Right cardiac atrium (tissue), 5 donors: ENCODE data around the gene HEXIM1. TPM values are rescaled to one million over a fixed set of nuclear protein-coding genes. Genes with fewer than 3 reads are reported as not detected.

Experiments
- ATAC-seq, 2 donors: fragments of 200-7000 bp; cut with Tn5 transposase; one replicate each; pipeline versions ENCODE4 v1.8.0 to v1.9.1; 2020; ENCODE audit warnings: moderate library complexity in 2 of 2, mild to moderate bottlenecking in 1 of 2
- DNase-seq, 3 donors: peaks; one replicate each; pipeline ENCODE4 v3.0.0-alpha.2; 2020
- H3K27ac ChIP-seq: one replicate; pipeline ENCODE4 v1.5.1; 2013; ENCODE audit warnings: mild to moderate bottlenecking, low read length, control low read depth, moderate library complexity
- H3K27me3 ChIP-seq: one replicate; pipeline ENCODE4 v1.6.1; 2013; ENCODE audit not compliant: control insufficient read depth, insufficient read depth
- H3K4me1 ChIP-seq: one replicate; pipeline ENCODE4 v1.6.1; 2013; ENCODE audit warnings: low read length; ENCODE audit not compliant: control insufficient read depth, insufficient read depth
- H3K4me3 ChIP-seq: one replicate; pipeline ENCODE4 v1.5.1; 2013; ENCODE audit warnings: low read length, control low read depth
- H3K9me3 ChIP-seq: one replicate; pipeline ENCODE4 v1.6.1; 2013; ENCODE audit warnings: low read length; ENCODE audit not compliant: control insufficient read depth
- WGBS: extraction: QIAGEN DNeasy Blood & Tissue Kit; methylation state at CpG from one replicate; pipeline ENCODE4 v1.1.7; 2013; 5-methylcytosine and 5-hydroxymethylcytosine counted together
- intact Hi-C, 4 donors: fragments of 100-400 bp; cut with DNase I; formaldehyde crosslinking; loops; one replicate each; pipeline versions ENCODE4 v1.11.0 to v1.14.0; 2022 to 2023
- polyA plus RNA-seq: library from polyadenylated mRNA; stranded (reverse); fragments of 200-250 nt; gene quantifications from one replicate; pipeline ENCODE4 v1.2.3, GENCODE V29; 2013
- total RNA-seq, 4 donors: library from RNA; stranded (reverse); fragmentation: NEBNext Ultra II Directional; extraction: Animal tissue kit (Norgen Biotek cat#: 25700); gene quantifications; one replicate each; pipeline ENCODE4 v1.2.1, GENCODE V29; 2021
- donor health status: healthy with polysubstance abuse.
- donor health status: DM: no; HTN: yes; CAD: no.
- donor health status: DM: no; HTN: no; CAD: no.
- donor health status: DM: no; HTN: yes; CAD: no; lungs with severe emphysema.
- donor health status: DM: yes; HTN: yes; CAD: no.

HEXIM1 gene
- total and polyA plus RNA-seq, 5 donors = 21.2 to 42.6 (median 40.6) TPM

DNA sequence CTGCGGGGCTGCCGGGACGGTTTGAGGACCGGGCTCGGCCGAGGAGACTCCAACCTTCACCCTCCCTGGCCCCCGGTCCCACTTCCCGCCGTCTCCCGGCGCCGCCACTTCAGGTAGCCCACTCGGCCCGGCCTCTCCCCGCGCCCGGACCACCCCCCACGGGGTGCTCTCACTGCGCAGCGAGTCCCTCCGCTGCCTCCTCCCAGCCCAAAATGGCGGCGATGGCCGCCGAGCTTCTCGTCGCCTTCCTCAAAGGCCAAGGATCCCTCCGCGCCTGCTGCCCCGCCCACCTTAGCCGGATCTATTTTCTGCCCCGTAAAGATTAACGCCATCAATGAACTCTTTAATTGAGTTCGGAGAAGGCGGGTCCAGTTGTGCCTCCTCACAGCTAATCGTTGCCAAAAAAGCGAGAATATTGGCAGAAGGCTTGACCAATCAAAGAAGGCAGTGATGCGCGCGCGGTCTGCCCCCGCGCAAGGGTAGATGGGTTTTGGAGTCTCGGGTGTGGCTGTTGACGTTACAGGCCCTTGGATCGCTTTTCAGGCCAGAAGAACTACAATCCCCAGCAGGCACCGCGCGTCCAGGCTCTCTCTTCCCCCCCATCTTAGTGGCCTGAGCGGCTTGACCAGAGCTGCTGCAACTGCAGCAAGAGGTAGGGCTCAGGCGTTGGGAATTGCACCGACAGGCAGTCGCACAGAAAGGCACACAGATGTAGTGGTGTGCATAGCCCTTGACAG lies 13.2 kb downstream of the HEXIM1 start, which contains the start of gene HEXIM2:
Gene HEXIM2 (plus strand): TSS at position 588 of the 737 bp plus-strand sequence. CDS start 919 bp downstream, outside the sequence.
- under 1% methylated on average over 53 of the region's 53 CpGs for WGBS
- intact Hi-C loops = loop anchor here in 1 of 4 donors (2.0 kb wide), 1 partner anchor 15 kb away; no protein-coding TSS in a partner anchor
- Histone ChIP-seq H3K27ac (peak within 1 kb of the TSS; percentile 100), H3K9me3 (no peaks in the 10 kb centered on the region), H3K27me3 (no peaks in the 10 kb centered on the region), H3K4me1 (peaks cover 6% of the 10 kb centered on the region), H3K4me3 (peak within 1 kb of the TSS; percentile 93)
- DNase-seq = peak; percentile 97 to 99 (median 99)
- peak; percentile 97 for ATAC-seq

GRCh38 chr17:45162025-45162687 lies 13.9 kb downstream of the HEXIM1 start:
- Histone ChIP-seq H3K4me1 (peaks cover 6% of the 10 kb centered on the region), H3K4me3 (peak overlapping the region; percentile 22), H3K27ac (peak overlapping the region; percentile 44), H3K27me3 (no peaks in the 10 kb centered on the region), H3K9me3 (no peaks in the 10 kb centered on the region)
- intact Hi-C loops = no loop called here
- DNase-seq (peak in 1 of 3 donors; percentile 77), ATAC-seq (peak; percentile 0 to 3)
- WGBS = 54% methylated on average over 9 of the region's 9 CpGs

- Histone ChIP-seq H3K27ac (no peak overlapping the region), H3K4me3 (no peak overlapping the region), H3K27me3 (no peaks in the 10 kb centered on the region), H3K9me3 (no peaks in the 10 kb centered on the region), H3K4me1 (peaks cover 6% of the 10 kb centered on the region)
- ATAC-seq (no peak), DNase-seq (no peak)
- intact Hi-C loops = no loop called here
- 93% methylated on average over 7 of the region's 7 CpGs for WGBS
These were observed 16.5 kb downstream of the HEXIM1 start for GRCh38 chr17:45164734-45165269.

DNA sequence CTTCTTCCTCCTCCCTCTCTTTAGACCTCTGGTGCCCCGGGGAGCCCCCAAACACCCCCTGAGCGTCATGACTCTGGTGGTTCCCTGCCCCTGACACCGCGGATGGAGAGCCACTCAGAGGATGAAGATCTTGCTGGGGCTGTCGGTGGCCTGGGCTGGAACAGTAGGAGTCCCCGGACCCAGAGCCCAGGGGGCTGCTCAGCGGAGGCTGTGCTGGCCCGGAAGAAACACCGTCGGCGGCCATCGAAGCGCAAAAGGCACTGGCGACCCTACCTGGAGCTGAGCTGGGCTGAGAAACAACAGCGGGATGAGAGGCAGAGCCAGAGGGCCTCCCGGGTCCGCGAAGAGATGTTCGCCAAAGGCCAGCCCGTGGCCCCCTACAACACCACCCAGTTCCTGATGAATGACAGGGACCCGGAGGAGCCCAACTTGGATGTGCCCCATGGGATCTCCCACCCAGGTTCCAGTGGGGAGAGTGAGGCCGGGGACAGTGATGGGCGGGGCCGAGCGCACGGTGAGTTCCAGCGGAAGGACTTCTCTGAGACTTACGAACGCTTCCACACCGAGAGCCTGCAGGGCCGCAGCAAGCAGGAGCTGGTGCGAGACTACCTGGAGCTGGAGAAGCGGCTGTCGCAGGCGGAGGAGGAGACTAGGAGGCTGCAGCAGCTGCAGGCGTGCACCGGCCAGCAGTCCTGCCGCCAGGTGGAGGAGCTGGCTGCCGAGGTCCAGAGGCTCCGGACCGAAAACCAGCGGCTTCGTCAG lies 20.9 kb downstream of the HEXIM1 start:
- no peak overlapping the region for H3K27ac ChIP-seq
- no peaks in the 10 kb centered on the region for H3K9me3 ChIP-seq
- peaks cover 14% of the 10 kb centered on the region for H3K4me1 ChIP-seq
- intact Hi-C loops = no loop called here
- ATAC-seq (no peak), DNase-seq (no peak)
- H3K27me3 ChIP-seq = no peaks in the 10 kb centered on the region
- no peak overlapping the region for H3K4me3 ChIP-seq
- WGBS = 95% methylated on average over 43 of the region's 43 CpGs

GRCh38 chr17:45170280-45170930 lies 22.1 kb downstream of the HEXIM1 start:
- DNase-seq = no peak
- no peak overlapping the region for H3K4me3 ChIP-seq
- intact Hi-C loops = no loop called here
- no peaks in the 10 kb centered on the region for H3K27me3 ChIP-seq
- H3K9me3 ChIP-seq = no peaks in the 10 kb centered on the region
- ATAC-seq = peak in 1 of 2 donors; percentile 34
- peak overlapping the region; percentile 92 for H3K27ac ChIP-seq
- WGBS = 69% methylated on average over 12 of the region's 12 CpGs
- H3K4me1 ChIP-seq = peaks cover 14% of the 10 kb centered on the region

DNA sequence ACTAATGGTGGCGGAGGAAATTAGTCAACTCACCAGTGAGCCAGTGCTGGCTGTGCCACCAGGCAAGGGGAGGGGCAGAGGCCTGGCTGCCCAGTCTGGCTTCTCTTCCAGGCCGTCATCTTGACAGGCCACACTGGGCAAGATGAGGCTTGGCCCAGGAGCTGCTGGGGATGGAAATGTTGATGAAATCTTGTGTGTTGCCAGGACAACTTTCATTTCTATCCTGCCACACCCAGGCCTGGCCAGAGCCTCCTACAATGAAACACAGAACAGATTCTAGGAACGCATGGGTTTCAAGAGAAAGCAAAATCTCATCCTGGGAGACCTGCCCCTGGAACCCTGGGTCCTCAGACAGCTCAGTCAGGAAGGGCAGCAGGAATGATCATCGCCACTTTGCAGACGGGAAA lies 22.7 kb downstream of the HEXIM1 start:
- DNase-seq = peak; percentile 78 to 88 (median 87)
- intact Hi-C loops = no loop called here

GRCh38 chr17:45171338-45172231 lies 23.3 kb downstream of the HEXIM1 start:
- H3K27ac ChIP-seq = peak overlapping the region; percentile 92
- no peak overlapping the region for H3K4me3 ChIP-seq
- H3K27me3 ChIP-seq = no peaks in the 10 kb centered on the region
- 38% methylated on average over 20 of the region's 20 CpGs for WGBS
- H3K9me3 ChIP-seq = no peaks in the 10 kb centered on the region
- peaks cover 14% of the 10 kb centered on the region for H3K4me1 ChIP-seq
- ATAC-seq (peak; percentile 5 to 20), DNase-seq (peak; percentile 37 to 74 (median 72))
- intact Hi-C loops = no loop called here

More for the DNA sequence above, 22.7 kb downstream of the HEXIM1 start:
- H3K4me1 ChIP-seq = peaks cover 14% of the 10 kb centered on the region
- no peaks in the 10 kb centered on the region for H3K27me3 ChIP-seq
- H3K9me3 ChIP-seq = no peaks in the 10 kb centered on the region
- peak; percentile 87 to 88 for ATAC-seq
- H3K27ac ChIP-seq = peak overlapping the region; percentile 92
- WGBS = 27% methylated on average over 5 of the region's 5 CpGs
- no peak overlapping the region for H3K4me3 ChIP-seq

GRCh38 chr17:45172232-45172540 lies 23.9 kb downstream of the HEXIM1 start:
- H3K4me3 ChIP-seq = no peak overlapping the region
- peak overlapping the region; percentile 92 for H3K27ac ChIP-seq
- DNase-seq = no peak
- H3K9me3 ChIP-seq = no peaks in the 10 kb centered on the region
- no peaks in the 10 kb centered on the region for H3K27me3 ChIP-seq
- WGBS = 58% methylated on average over 5 of the region's 5 CpGs
- H3K4me1 ChIP-seq = peaks cover 14% of the 10 kb centered on the region
- intact Hi-C loops = no loop called here
- no peak for ATAC-seq

DNA sequence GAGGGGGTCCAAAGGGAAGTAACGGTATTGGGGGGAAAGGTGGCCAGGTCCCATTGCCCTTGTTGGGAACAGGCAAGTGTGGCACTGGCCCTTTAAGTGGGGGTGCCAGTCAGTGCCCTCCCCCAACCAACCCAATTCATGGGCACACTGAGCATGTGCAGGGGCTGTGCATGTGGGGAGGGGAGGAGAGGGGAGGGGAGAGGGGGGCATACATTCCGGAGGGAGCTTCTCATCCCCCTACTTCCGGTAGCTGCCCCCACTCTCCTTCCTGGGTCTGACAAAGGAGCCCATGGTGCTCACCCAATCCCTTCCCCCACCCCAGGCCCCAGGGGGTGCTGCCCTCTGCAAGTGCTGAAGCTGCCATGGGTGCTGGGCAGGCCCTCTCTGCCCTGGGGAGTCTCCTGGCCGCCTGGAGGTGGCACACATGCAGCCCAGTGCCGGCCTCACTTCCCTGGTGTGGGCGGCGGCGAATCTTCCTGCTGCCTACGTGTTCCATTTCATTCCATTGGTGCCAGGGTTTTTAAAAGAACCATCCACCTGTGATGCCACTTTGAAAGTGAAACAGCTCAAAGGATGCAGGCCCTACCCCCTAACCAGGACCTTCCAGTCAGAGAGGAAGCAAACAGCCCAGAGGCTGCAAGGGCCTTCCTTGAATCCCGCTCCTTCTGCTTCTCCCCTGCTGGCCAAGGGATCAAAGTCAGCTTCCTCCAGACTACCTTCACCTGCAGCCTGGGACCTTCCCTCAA lies 24.4 kb downstream of the HEXIM1 start:
- intact Hi-C loops = no loop called here
- WGBS = 40% methylated on average over 10 of the region's 10 CpGs
- peak overlapping the region; percentile 92 for H3K27ac ChIP-seq
- H3K27me3 ChIP-seq = no peaks in the 10 kb centered on the region
- ATAC-seq (peak; percentile 64 to 75), DNase-seq (peak; percentile 51 to 82 (median 82))
- peaks cover 14% of the 10 kb centered on the region for H3K4me1 ChIP-seq
- no peak overlapping the region for H3K4me3 ChIP-seq
- no peaks in the 10 kb centered on the region for H3K9me3 ChIP-seq
